Small intestine (tissue), 7 donors: ENCODE results near the gene FN1. TPM values are rescaled to one million over a fixed set of nuclear protein-coding genes. Genes with fewer than 3 reads are reported as not detected.

Experiments used
- DNase-seq, 2 donors: peaks; one replicate each; pipeline versions ENCODE4 v3.0.0 to v3.0.0-alpha.2; 2013
- FAIRE-seq: peaks from 2 replicates; lab custom pipeline; 2012; peaks lifted over from hg19 to GRCh38; lab: Jason Lieb, UNC
- H3K27ac ChIP-seq, 3 donors: one replicate each; pipeline ENCODE4 v1.5.1; 2013; ENCODE audit warnings: low read length in 2 of 3, mild to moderate bottlenecking in 2 of 3, control low read depth in 1 of 3, inconsistent platforms in 1 of 3, low read depth in 1 of 3, moderate library complexity in 1 of 3
- H3K27me3 ChIP-seq, 3 donors: one replicate each; pipeline ENCODE4 v1.6.1; 2013; ENCODE audit warnings: low read length in 3 of 3, inconsistent platforms in 1 of 3; ENCODE audit not compliant: control insufficient read depth in 3 of 3, insufficient read depth in 3 of 3
- H3K36me3 ChIP-seq, 3 donors: one replicate each; pipeline ENCODE4 v1.6.1; 2013; ENCODE audit warnings: low read length in 3 of 3, inconsistent platforms in 1 of 3, low read depth in 1 of 3, mild to moderate bottlenecking in 1 of 3, moderate library complexity in 1 of 3; ENCODE audit not compliant: control insufficient read depth in 3 of 3, insufficient read depth in 2 of 3
- H3K4me1 ChIP-seq, 3 donors: one replicate each; pipeline ENCODE4 v1.6.1; 2013; ENCODE audit warnings: low read length in 2 of 3, inconsistent platforms in 1 of 3, low read depth in 1 of 3, mild to moderate bottlenecking in 1 of 3, moderate library complexity in 1 of 3; ENCODE audit not compliant: control insufficient read depth in 3 of 3, insufficient read depth in 2 of 3
- H3K4me3 ChIP-seq, 3 donors: one replicate each; pipeline ENCODE4 v1.5.1; 2013; ENCODE audit warnings: low read length in 3 of 3, control low read depth in 1 of 3, inconsistent platforms in 1 of 3, low read depth in 1 of 3, mild to moderate bottlenecking in 1 of 3, moderate library complexity in 1 of 3
- H3K9me3 ChIP-seq, 2 donors: one replicate each; pipeline ENCODE4 v1.6.1; 2013; ENCODE audit warnings: low read depth in 1 of 2, low read length in 1 of 2; ENCODE audit not compliant: control insufficient read depth in 2 of 2, insufficient read depth in 1 of 2
- WGBS, 3 donors: extraction: QIAGEN DNeasy Blood & Tissue Kit; methylation state at CpG; one replicate each; pipeline ENCODE4 v1.1.7; 2013; 5-methylcytosine and 5-hydroxymethylcytosine counted together
- polyA plus RNA-seq, 4 donors: library from polyadenylated mRNA; stranded (reverse) in 3 of 4; unstranded in 1 of 4; fragments of 200-250 nt in 3 of 4; fragments of 120-200 nt in 1 of 4; gene quantifications; one replicate each; pipeline versions ENCODE4 v1.2.1 to v1.2.3, GENCODE V29; 2013
- donor health status: healthy with polysubstance abuse.
- donor health status: control.
- donor health status: control.
- donor health status: Bipolar disorder and iron deficiency.
- donor health status: healthy.

Gene FN1
- polyA plus RNA-seq, 4 donors = 4.2 to 302 (median 52.7) TPM

DNA sequence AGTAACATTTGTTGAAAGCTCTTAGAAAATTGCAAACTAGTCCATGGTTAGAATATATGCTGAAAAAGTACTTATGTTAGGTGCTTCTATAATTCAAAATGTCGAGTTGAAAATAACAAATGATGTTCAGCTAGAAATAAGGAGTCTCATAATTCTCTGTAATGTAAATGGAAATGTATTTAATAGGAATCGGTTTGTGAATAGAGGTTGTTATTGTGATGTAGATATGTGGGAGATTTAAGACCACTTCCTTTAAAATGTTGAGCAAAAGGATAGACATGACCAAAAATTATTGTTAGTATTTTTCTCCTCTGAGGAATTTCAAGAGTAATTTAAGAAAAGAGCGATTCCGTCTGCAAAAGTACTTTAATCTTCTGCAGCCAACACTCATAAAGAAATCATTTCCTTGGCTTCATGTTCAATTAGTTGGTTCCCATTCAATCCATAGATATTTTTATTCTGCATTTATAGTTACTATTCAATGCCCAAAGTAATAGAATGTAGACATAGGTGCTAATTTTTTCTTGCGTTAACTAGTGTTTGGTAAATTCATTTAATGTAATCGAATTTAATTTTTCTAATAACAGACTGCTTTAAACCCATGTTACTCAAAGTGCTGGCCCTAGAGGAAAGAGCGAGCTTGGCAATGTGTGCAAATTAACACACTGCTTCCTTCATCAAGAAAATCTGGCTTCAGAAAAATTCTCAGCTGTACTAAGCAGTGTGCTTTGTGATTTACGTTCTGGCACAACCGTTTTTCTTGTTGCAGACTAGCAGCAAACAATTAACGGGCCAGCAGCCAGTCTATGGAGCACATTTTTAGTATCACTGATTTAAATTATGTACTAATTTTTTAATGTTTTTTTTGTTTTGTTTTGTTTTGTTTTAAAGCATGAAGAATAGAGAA is 32.2 kb downstream of the FN1 start:
- Histone ChIP-seq H3K27me3 (no peaks in the 10 kb centered on the region), H3K36me3 (peaks cover 0 to 16% (median 0%) of the 10 kb centered on the region in 3 donors), H3K4me3 (no peak overlapping the region), H3K9me3 (no peaks in the 10 kb centered on the region), H3K27ac (no peak overlapping the region), H3K4me1 (no peaks in the 10 kb centered on the region)
- FAIRE-seq = no peak
- WGBS, 3 donors = 76 to 79% (median 78%) methylated on average over 10 of the region's 10 CpGs
- no peak for DNase-seq

DNA sequence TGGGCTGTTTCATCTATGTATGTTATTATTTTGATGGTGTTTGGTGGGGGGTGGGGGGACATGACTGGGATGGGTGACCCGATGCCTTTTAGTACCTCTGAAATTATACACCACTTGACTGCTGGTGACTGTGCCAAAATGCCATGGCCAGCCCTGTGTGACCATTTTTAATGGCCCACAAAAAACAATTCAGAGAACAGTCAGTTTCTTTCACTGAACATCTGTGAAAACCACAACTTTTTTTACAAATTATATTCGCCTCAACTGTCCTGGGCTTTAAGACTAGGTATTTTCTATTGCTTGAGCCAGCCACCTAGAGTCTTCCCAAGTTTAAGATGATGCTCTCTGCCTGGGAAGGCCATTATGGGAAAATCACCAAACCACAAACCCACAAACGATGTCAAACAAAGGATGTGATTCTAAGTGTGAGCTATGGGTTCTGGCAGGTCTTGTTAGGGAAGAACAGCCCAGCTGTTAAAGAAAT is 33.9 kb downstream of the FN1 start:
- Histone ChIP-seq H3K9me3 (no peaks in the 10 kb centered on the region), H3K27ac (peak overlapping the region in 1 of 3 donors; percentile 15), H3K4me1 (no peaks in the 10 kb centered on the region), H3K27me3 (no peaks in the 10 kb centered on the region), H3K4me3 (no peak overlapping the region), H3K36me3 (peaks cover 0 to 13% (median 0%) of the 10 kb centered on the region in 3 donors)
- FAIRE-seq = no peak
- DNase-seq = no peak
- 62 to 74% (median 64%) methylated on average over 3 of the region's 3 CpGs for WGBS, 3 donors

- no peaks in the 10 kb centered on the region for H3K27me3 ChIP-seq
- no peak overlapping the region for H3K27ac ChIP-seq
- 76 to 81% (median 80%) methylated on average over 3 of the region's 3 CpGs for WGBS, 3 donors
- no peak overlapping the region for H3K4me3 ChIP-seq
- FAIRE-seq = no peak
- no peaks in the 10 kb centered on the region for H3K9me3 ChIP-seq
- H3K36me3 ChIP-seq = peaks cover 0 to 7% (median 0%) of the 10 kb centered on the region in 3 donors
- H3K4me1 ChIP-seq = no peaks in the 10 kb centered on the region
- DNase-seq = no peak
These were observed 36.7 kb downstream of the FN1 start for GRCh38 chr2:215399067-215399716.

DNA sequence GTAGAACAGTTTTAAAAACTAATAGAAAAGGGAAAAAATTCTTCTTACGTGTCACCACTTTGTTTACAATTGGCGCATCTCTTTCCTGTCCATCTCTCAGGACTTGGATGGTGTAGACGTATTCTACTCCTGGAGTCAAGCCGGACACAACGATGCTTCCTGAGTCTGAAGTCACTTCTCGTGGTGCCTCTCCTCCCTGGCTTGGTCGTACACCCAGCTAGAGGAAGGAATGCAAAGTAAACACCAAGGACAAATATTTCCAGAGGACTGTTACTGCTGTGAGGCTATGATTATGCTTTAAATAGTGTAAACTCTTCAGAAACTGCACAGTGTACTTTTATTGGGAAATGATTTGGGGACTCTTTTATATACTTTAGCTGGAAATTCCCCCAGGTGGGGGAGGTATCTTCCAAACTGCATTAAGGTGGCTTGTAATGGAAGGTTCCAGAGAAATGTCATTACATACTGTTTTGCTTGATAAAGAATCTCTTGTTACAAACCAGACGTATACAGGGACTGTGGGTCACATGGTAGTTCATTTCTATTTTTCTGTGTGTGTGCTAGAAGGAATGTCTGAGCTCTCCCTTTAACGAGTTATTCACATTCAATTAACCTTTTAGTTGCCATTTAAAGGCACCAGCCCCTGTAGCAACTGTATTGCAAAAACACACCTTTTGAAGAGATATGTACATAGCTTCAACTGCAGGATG is 38.1 kb downstream of the FN1 start:
- FAIRE-seq (no peak), DNase-seq (no peak)
- no peaks in the 10 kb centered on the region for H3K27me3 ChIP-seq
- no peak overlapping the region for H3K4me3 ChIP-seq
- H3K4me1 ChIP-seq = no peaks in the 10 kb centered on the region
- H3K27ac ChIP-seq = no peak overlapping the region
- no peaks in the 10 kb centered on the region for H3K9me3 ChIP-seq
- 53 to 59% (median 54%) methylated on average over 9 of the region's 9 CpGs for WGBS, 3 donors
- H3K36me3 ChIP-seq = peaks cover 0 to 9% (median 0%) of the 10 kb centered on the region in 3 donors

DNA sequence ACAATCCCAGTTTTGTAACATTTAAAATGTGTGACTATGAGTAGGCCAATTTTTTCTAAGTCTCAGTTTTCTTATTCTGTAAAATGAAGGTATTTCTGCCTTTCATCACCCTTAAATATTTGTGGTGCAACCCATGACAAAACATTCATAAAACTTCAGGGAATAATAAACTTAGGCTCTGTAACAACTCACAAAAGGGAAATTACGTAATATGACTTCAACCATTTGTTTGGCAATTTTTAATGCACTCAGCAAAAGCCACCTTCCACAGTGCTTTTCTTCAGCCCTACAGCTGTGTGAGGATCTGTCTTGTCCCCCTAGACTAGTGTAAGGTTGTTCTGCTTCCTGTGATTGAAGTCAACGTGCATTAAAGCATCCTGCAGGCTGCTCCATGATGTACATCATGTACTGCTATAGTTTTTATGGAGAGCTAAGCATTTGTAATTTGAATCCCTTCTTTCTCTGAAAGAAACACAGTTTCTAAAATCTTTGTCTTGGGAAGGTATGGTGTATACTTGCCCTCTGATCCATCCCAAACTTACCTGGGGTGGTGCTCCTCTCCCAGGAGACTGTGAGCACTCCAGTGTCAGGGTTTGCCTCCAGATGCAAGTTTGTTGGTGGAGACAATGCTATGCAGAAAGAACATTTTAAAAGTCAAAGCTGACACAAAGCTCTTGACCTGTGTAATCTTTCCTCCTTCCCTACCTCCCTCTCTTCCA is 39.1 kb downstream of the FN1 start:
- Histone ChIP-seq H3K27ac (no peak overlapping the region), H3K4me3 (no peak overlapping the region), H3K36me3 (peaks cover 0 to 10% (median 0%) of the 10 kb centered on the region in 3 donors), H3K27me3 (no peaks in the 10 kb centered on the region), H3K9me3 (no peaks in the 10 kb centered on the region), H3K4me1 (no peaks in the 10 kb centered on the region)
- DNase-seq (no peak), FAIRE-seq (no peak)
- 63 to 75% (median 63%) methylated on average over 2 of the region's 2 CpGs for WGBS, 3 donors

DNA sequence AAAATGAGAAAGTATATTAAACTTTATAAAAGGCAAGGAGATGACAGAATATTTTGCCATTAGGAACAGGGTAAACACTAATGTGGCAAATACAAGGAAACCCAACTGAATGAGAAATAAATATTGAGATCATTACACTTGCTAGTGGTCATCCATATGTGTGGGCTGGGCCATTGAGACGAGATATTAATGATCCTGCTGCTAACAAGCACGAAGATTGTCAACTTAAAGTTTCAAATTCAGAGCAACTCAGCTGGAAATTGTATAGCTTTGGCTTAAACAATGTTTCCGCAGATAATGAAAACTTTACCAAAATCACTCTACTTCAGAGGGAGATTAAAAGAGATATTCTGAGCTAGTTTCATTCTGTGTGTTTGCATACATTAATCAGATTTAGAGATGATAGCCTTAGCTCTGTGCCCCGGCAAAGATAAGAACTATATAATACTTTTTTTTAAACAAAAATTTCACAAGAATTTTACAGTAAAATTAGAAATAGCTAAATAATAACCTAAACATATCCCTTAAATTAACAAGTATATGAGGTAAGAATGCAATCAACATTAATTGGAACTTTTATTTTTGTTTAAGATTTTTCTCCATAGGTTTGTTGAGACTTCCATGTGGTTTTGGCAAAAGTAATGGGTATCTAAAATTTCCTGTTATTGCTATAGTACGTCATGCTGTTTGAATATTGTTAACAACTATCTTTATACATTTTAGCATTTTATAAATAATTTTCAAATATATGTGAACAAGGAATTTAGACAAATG is 40.0 kb downstream of the FN1 start:
- no peak overlapping the region for H3K4me3 ChIP-seq
- H3K36me3 ChIP-seq = peaks cover 0 to 12% (median 0%) of the 10 kb centered on the region in 3 donors
- no peak overlapping the region for H3K27ac ChIP-seq
- no peak for DNase-seq
- H3K9me3 ChIP-seq = no peaks in the 10 kb centered on the region
- no peaks in the 10 kb centered on the region for H3K27me3 ChIP-seq
- FAIRE-seq = no peak
- 54 to 55% (median 54%) methylated on average over 5 of the region's 5 CpGs for WGBS, 3 donors
- H3K4me1 ChIP-seq = no peaks in the 10 kb centered on the region

GRCh38 chr2:215394102-215394805 is 41.6 kb downstream of the FN1 start:
- DNase-seq (no peak), FAIRE-seq (no peak)
- WGBS, 3 donors = 69 to 75% (median 73%) methylated on average over 7 of the region's 7 CpGs
- no peaks in the 10 kb centered on the region for H3K4me1 ChIP-seq
- H3K4me3 ChIP-seq = no peak overlapping the region
- no peak overlapping the region for H3K27ac ChIP-seq
- no peaks in the 10 kb centered on the region for H3K9me3 ChIP-seq
- H3K36me3 ChIP-seq = peaks cover 0 to 14% (median 0%) of the 10 kb centered on the region in 3 donors
- H3K27me3 ChIP-seq = no peaks in the 10 kb centered on the region
